Measurements from ENCODE around the gene ADORA1.

DNA sequence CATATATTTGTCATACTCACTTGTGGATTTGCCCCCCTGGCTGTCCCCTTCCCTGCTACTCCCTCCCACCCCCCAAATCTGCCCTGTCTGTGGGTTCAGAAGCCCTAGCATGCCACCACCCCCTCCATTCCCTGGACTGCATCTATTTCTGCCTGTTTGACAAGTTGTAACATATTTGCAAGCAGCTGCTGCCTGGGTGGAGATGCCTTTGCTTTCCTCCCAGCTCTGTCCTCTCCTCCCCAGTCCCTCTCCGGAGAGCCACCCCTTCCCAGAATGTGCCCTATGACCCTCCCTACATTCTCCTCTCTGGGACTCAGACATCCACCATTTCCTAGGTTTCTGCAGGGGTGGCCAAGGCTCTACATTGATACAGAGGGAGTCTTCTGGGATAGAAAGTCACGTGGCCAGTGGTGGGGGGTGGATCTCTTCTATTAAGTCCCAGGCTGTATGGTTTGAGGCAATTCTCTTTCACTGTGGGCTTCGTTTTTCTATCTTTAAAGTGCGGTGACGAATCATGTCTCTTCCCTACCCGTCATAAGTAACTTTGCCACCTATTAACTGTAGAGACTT is 35.7 kb upstream of the ADORA1 start:
- TF ChIP-seq, protein P1, sequence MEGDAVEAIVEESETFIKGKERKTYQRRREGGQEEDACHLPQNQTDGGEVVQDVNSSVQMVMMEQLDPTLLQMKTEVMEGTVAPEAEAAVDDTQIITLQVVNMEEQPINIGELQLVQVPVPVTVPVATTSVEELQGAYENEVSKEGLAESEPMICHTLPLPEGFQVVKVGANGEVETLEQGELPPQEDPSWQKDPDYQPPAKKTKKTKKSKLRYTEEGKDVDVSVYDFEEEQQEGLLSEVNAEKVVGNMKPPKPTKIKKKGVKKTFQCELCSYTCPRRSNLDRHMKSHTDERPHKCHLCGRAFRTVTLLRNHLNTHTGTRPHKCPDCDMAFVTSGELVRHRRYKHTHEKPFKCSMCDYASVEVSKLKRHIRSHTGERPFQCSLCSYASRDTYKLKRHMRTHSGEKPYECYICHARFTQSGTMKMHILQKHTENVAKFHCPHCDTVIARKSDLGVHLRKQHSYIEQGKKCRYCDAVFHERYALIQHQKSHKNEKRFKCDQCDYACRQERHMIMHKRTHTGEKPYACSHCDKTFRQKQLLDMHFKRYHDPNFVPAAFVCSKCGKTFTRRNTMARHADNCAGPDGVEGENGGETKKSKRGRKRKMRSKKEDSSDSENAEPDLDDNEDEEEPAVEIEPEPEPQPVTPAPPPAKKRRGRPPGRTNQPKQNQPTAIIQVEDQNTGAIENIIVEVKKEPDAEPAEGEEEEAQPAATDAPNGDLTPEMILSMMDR (conservative IDR thresholded peaks at IDR 0.05; ENCODE audit: low read depth, low read length): no peak
- no peak for TF ChIP-seq EZH2 (IDR thresholded peaks at IDR 0.05; ENCODE audit: borderline replicate concordance, low read depth, low read length, poor library complexity, severe bottlenecking)
